DND-41 (cell line): ENCODE data around the gene OXNAD1.

ENCODE experiments used
- ATAC-seq: fragments of 200-7000 bp; cut with Tn5 transposase; 3 replicates; pipeline ENCODE4 v1.9.1; 2021; ENCODE audit warnings: low read depth; ENCODE audit not compliant: insufficient read depth
- DNase-seq: peaks from one replicate; pipeline ENCODE4 v3.0.0-alpha.2; 2020
- H2AFZ ChIP-seq: 2 replicates; pipeline ENCODE4 v1.6.0; 2012; ENCODE audit warnings: low read depth, low read length
- H3K27ac ChIP-seq: 2 replicates; pipeline ENCODE4 v1.5.1; 2012; ENCODE audit warnings: low read length, inconsistent platforms
- H3K27me3 ChIP-seq: fragments of 200-600 bp; sonication (generic); 2 replicates; pipeline ENCODE4 v1.6.0; 2012; ENCODE audit warnings: low read length, mild to moderate bottlenecking, inconsistent platforms; ENCODE audit not compliant: insufficient read depth, poor library complexity
- H3K36me3 ChIP-seq: 2 replicates; pipeline ENCODE4 v1.5.1; 2012; ENCODE audit warnings: low read length, inconsistent platforms; ENCODE audit not compliant: insufficient read depth
- H3K4me1 ChIP-seq: 2 replicates; pipeline ENCODE4 v1.5.1; 2012; ENCODE audit warnings: mild to moderate bottlenecking, low read length; ENCODE audit not compliant: insufficient read depth
- H3K4me2 ChIP-seq: 2 replicates; pipeline ENCODE4 v1.6.0; 2012; ENCODE audit warnings: mild to moderate bottlenecking, moderate library complexity, low read length, inconsistent platforms; ENCODE audit not compliant: insufficient read depth
- H3K4me3 ChIP-seq, 2 experiments: fragments of 200-600 bp in 1 of 2; shearing (Covaris generic) in 1 of 2; 2 replicates each; pipeline ENCODE4 v1.5.1; 2012 to 2016; ENCODE audit warnings: inconsistent platforms in 2 of 2, low read length in 2 of 2, mild to moderate bottlenecking in 2 of 2, low read depth in 1 of 2, moderate library complexity in 1 of 2
- H3K79me2 ChIP-seq: 2 replicates; pipeline ENCODE4 v1.6.0; 2012; ENCODE audit warnings: low read length, inconsistent platforms; ENCODE audit not compliant: insufficient read depth
- H3K9ac ChIP-seq: 2 replicates; pipeline ENCODE4 v1.6.0; 2012; ENCODE audit warnings: low read depth, mild to moderate bottlenecking, inconsistent platforms, low read length, moderate library complexity
- H3K9me3 ChIP-seq: 2 replicates; pipeline ENCODE4 v1.5.1; 2012; ENCODE audit warnings: low read length, moderate library complexity, mild to moderate bottlenecking, inconsistent platforms; ENCODE audit not compliant: insufficient read depth, severe bottlenecking
- H4K20me1 ChIP-seq: 2 replicates; pipeline ENCODE4 v1.6.0; 2012; ENCODE audit warnings: low read length; ENCODE audit not compliant: insufficient read depth
- CTCF ChIP-seq: IDR thresholded peaks from 2 replicates; pipeline ENCODE4 v1.5.1; 2012; ENCODE audit warnings: borderline replicate concordance, low read length, moderate library complexity, mild to moderate bottlenecking; ENCODE audit not compliant: poor library complexity, severe bottlenecking; ENCODE audit errors: extremely low read depth
- EZH2 ChIP-seq: IDR thresholded peaks from 3 replicates; pipeline ENCODE4 v1.6.1; 2012; ENCODE audit warnings: borderline replicate concordance, low read depth, mild to moderate bottlenecking, moderate library complexity, low read length, inconsistent platforms; ENCODE audit not compliant: severe bottlenecking

Gene OXNAD1

DNA sequence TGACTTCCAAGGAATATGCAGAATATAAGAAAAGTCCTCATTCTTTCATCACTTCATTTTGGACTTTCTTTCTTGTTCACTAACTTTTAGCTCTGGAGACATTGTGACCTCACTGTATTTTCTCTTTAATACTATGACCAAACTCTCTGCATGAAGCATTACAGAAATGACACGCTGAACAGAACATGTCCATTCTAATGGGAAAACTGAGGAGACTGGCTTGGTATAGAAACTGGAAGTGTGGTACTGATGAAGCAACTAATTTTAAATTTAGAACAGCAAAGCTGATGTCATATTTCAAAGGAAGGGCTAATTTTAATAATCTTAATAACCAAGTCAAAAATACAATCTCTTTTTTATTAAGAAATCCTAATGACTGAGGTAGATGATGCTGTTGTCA, 5.0 kb upstream of the OXNAD1 start:
- Histone ChIP-seq H3K4me3 (no peak overlapping the region), H4K20me1 (peaks cover 6% of the 10 kb centered on the region; the same call in 1 of the 2 replicates), H3K36me3 (peaks cover 34% of the 10 kb centered on the region), H3K79me2 (peaks cover 40% of the 10 kb centered on the region), H3K9me3 (no peaks in the 10 kb centered on the region), H3K9ac (no peak overlapping the region), H3K4me2 (no peak overlapping the region), H3K27ac (no peak overlapping the region), H2AFZ (no peak overlapping the region), H3K27me3 (no peaks in the 10 kb centered on the region), H3K4me1 (peaks cover 20% of the 10 kb centered on the region)
- DNase-seq = no peak
- no peak for TF ChIP-seq CTCF
- no peak for TF ChIP-seq EZH2
- ATAC-seq = no peak

DNA sequence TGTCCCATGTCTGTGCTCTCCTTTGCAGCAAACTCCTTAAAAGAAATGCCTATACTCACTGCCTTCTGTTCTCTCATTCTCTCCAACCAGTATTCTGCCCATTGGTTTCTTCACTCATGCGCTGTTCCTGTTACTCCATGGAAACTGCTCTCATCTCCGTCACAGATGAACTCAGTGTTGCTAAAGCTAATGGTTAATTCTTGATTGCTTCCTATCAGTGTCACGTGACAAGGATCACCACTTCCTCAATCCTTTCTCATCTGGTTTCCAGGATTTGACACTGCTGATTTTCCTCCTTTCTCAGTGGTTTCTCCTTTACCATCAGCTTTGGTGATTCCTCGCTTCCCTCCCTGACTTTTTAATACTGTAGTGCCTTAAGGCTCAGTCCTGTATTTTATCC, 2.8 kb upstream of the OXNAD1 start:
- H3K9ac ChIP-seq = no peak overlapping the region
- H3K27ac ChIP-seq = no peak overlapping the region
- no peak overlapping the region for H3K4me3 ChIP-seq
- H3K9me3 ChIP-seq = no peaks in the 10 kb centered on the region
- TF ChIP-seq EZH2 = no peak
- no peak for TF ChIP-seq CTCF
- H3K4me1 ChIP-seq = peaks cover 38% of the 10 kb centered on the region
- H2AFZ ChIP-seq = no peak overlapping the region
- no peaks in the 10 kb centered on the region for H3K27me3 ChIP-seq
- H3K79me2 ChIP-seq = peaks cover 62% of the 10 kb centered on the region
- no peak for ATAC-seq
- peak overlapping the region; percentile 3; the same call in 1 of the 2 replicates for H3K4me2 ChIP-seq
- peaks cover 34% of the 10 kb centered on the region for H3K36me3 ChIP-seq
- peaks cover 6% of the 10 kb centered on the region; the same call in 1 of the 2 replicates for H4K20me1 ChIP-seq
- no peak for DNase-seq

GRCh38 chr3:16264174-16264707, 771 bp upstream of the OXNAD1 start:
- Histone ChIP-seq H3K36me3 (peaks cover 32% of the 10 kb centered on the region; the same call in 1 of the 2 replicates), H3K27ac (peak overlapping the region; percentile 76), H4K20me1 (peaks cover 6% of the 10 kb centered on the region; the same call in 1 of the 2 replicates), H2AFZ (peak overlapping the region; percentile 90), H3K9ac (peak overlapping the region; percentile 75), H3K4me3 (peak overlapping the region; percentile 81 to 86), H3K4me2 (peak overlapping the region; percentile 80), H3K79me2 (peaks cover 82% of the 10 kb centered on the region), H3K27me3 (no peaks in the 10 kb centered on the region), H3K4me1 (peaks cover 52% of the 10 kb centered on the region), H3K9me3 (no peaks in the 10 kb centered on the region)
- DNase-seq = no peak
- TF ChIP-seq CTCF = no peak
- no peak for ATAC-seq

DNA sequence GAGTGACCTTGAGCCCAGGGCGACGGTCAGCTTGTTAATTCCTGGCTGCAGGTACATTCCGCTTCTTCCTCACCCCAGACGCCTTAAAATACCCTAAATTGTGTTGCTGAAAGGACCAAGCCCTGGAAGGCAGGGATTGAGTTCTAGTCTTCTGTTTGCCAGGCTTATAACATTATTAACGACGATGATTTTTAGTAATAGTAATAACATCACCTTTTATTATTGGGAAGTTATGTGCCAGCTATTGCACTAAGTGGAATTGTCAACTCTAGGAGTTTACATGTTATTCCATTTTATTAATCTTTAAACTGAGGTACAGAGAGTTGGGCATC, 409 bp downstream of the OXNAD1 start:
- peak overlapping the region; percentile 81 to 86; a peak in 3 of 4 replicates for H3K4me3 ChIP-seq
- H3K27me3 ChIP-seq = no peaks in the 10 kb centered on the region
- H3K36me3 ChIP-seq = peaks cover 35% of the 10 kb centered on the region; the same call in 1 of the 2 replicates
- H3K9ac ChIP-seq = peak overlapping the region; percentile 75
- ATAC-seq (no peak), DNase-seq (no peak)
- H3K4me2 ChIP-seq = peak overlapping the region; percentile 79
- H3K4me1 ChIP-seq = peaks cover 52% of the 10 kb centered on the region
- peak overlapping the region; percentile 91 for H3K27ac ChIP-seq
- H4K20me1 ChIP-seq = peaks cover 6% of the 10 kb centered on the region; the same call in 1 of the 2 replicates
- TF ChIP-seq CTCF (no peak), EZH2 (no peak)
- peak overlapping the region; percentile 91 for H2AFZ ChIP-seq
- no peaks in the 10 kb centered on the region for H3K9me3 ChIP-seq
- H3K79me2 ChIP-seq = peaks cover 86% of the 10 kb centered on the region
